GM13977 (cell line): ENCODE measurements around the gene LIME1.

ENCODE experiments used
- DNase-seq: peaks from one replicate; pipeline ENCODE4 v3.0.0; 2012; ENCODE audit warnings: low spot score
- in situ Hi-C: fragments of 300-500 bp; cut with MboI; formaldehyde crosslinking; loops from one replicate; pipeline ENCODE4 v1.12.0; 2022; ENCODE audit warnings: low sequenced_read_pairs, low pct_unique_long_range_greater_than_20kb, mixed read lengths, inconsistent platforms; ENCODE audit not compliant: unreplicated experiment
- TF ChIP-seq, protein P1 (sequence below): IDR thresholded peaks from 2 replicates; pipeline ENCODE4 v1.5.1; 2012; ENCODE audit warnings: mild to moderate bottlenecking, control low read depth; ENCODE audit not compliant: insufficient read depth; ENCODE audit errors: extremely low read depth, missing control alignments

LIME1 gene

DNA sequence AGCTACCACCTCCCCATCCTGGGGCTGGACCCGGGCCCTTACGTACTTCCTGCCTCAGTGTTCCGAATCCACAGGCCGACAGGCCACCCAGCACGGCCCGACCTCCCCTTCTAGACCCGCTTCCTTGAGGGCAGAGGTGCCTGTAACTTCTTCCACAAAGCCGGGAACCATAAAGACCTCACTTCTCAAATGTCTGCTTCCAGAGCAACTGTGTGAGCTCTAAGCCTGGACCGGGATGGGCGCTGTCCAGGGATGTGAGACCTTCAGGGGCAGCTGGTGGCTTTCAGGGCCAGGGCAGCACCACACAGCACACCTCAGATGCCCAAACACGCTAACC, 12.4 kb downstream of the LIME1 start:
- in situ Hi-C loops: no loop called here
- peak; percentile 31 for DNase-seq
- TF ChIP-seq, protein P1, sequence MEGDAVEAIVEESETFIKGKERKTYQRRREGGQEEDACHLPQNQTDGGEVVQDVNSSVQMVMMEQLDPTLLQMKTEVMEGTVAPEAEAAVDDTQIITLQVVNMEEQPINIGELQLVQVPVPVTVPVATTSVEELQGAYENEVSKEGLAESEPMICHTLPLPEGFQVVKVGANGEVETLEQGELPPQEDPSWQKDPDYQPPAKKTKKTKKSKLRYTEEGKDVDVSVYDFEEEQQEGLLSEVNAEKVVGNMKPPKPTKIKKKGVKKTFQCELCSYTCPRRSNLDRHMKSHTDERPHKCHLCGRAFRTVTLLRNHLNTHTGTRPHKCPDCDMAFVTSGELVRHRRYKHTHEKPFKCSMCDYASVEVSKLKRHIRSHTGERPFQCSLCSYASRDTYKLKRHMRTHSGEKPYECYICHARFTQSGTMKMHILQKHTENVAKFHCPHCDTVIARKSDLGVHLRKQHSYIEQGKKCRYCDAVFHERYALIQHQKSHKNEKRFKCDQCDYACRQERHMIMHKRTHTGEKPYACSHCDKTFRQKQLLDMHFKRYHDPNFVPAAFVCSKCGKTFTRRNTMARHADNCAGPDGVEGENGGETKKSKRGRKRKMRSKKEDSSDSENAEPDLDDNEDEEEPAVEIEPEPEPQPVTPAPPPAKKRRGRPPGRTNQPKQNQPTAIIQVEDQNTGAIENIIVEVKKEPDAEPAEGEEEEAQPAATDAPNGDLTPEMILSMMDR: no peak

DNA sequence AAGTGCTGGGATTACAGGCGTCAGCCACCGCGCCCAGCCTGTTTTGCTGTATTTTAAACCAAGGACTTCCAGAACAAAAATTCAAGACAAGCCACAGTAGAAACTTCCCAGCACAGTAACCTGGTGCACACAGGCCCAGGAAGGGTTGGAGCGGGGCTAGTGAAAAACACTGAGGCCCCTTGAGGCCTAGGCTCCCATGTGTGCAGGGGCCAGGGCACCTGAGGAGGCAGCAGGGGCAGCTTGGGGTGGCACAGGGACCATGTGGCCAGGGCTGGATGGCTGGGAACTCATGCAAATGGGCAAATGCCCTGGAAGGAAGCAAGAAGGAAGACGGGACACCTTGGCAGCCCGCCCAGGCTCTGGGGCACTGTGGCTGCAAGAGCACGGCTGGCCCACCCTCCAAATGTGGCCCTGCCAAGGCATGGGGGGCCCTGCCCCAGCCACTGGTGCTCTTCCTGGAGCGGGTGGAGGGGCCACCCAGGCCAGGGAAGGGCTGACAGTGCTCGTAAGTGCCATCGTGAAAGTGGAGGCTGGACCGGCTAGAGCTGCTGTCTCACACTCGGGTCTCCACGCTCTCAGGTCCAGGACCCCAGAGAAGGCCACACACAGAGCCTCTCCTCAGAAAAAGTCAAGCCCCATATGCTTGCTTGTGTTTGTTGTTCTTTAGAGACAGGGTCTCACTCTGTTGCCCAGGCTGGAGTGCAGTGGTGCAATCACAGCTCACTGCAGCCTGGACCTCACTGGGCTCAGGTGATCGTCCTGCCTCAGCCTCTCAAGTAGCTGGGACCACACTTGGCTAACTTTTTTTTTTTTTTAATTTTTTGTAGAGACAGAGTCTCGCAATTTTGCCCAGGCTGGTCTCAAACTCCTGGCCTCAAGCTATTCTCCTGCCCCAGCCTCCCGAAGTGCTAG, 13.4 kb downstream of the LIME1 start:
- TF ChIP-seq, protein P1: no peak
- in situ Hi-C loops: no loop called here
- peak; percentile 39 for DNase-seq

DNA sequence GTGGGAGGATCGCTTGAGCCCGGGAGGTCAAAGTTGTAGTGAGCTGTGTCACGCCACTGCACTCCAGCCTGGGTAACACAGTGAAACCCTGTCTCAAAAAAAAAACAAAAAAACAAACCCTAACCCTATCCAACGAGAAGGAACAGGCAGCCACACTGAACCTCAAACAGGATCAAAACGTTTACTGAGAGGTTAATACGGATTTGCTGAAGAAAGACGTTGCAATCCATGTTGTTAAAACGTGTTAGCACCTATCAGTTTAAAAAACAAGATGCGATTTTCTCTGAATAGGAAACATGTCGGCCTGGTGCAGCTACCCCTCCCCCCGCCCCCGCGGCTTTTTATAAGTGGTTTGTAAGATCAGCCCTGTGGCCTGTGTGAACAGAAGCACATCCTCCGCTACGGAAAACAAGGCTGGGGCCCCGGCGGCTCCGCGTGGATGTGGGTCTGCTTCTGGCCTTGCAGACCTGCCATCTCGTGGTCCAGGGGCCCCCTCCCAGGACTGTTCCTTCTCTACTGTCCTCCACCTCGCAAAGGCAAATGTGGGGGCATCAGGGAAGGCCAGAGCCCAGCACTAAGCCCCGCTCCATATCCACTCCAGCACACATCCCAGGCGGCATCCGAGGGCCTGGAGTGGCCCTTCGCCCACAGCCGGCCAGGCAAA, 14.5 kb downstream of the LIME1 start:
- peak; percentile 35 for DNase-seq
- in situ Hi-C loops: no loop called here

DNA sequence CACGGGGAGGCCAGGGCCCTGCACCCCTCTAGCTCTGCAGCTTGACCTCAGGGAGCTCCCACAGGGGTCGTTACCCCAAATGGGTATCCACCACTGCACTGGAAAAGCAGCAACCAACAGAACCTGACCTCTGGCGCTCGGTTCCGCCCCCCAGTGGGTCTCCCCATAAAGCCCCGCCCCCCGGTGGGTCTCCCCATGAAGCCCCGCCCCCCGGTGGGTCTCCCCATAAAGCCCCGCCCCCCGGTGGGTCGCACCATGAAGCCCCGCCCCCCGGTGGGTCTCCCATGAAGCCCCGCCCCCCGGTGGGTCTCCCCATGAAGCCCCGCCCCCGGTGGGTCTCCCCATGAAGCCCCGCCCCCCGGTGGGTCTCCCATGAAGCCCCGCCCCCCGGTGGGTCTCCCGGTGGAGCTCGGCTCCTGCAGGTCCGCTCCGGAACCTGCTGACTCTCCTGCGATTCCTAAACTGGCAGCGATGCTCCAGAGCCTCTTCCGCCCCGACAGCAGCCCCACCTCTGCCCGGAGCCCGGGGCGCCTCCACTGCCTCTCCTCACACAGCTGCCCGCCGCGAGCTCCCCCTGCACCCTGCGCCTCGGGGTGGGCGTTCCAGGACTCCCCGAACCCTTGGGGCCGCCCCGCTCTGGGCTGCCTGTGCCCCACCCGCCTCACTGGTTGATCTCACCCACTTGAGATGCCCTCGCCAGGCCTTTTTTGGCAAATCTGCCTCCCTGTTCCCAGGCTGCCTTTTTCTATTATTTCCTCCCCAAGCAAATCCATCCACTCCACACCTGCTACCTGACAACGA, 15.2 kb downstream of the LIME1 start:
- DNase-seq: peak; percentile 27
- TF ChIP-seq, protein P1: no peak
- in situ Hi-C loops: no loop called here

More for the DNA sequence above, 14.5 kb downstream of the LIME1 start:
- TF ChIP-seq, protein P1: no peak

DNA sequence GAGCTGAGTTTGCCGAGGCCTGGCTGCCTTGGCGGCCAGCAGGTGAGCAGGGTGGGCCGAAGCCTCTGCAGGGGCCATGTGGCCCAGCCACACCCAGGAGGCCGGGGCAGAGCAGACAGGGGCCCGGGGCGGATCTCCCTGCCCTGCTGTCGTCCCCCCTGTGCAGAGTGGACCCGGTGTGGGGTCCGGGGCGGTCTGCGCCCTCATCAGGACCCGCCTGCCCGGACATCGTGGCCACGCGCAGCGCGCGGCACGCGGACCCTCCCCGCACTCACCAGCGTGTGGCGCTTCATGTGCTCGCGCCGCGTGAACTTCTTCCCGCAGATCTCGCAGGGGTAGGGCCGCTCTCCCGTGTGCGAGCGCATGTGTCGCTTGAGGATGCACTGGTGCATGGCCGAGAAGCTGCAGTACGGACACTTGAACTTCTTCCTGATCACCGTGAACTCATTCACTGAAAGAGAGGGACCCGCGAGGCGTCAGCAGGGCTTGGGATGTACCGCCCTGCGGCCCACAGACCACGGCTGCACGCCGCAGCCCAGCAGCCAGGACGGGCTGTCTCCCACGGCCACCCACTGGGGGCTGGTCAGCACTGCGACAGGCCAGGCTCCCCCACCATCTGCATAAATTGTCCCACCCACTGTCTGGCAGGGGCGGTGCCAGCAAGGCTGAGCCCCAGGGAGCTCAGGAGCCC, 16.1 kb downstream of the LIME1 start:
- peak; percentile 14 for DNase-seq
- in situ Hi-C loops: no loop called here
- TF ChIP-seq, protein P1: no peak

DNA sequence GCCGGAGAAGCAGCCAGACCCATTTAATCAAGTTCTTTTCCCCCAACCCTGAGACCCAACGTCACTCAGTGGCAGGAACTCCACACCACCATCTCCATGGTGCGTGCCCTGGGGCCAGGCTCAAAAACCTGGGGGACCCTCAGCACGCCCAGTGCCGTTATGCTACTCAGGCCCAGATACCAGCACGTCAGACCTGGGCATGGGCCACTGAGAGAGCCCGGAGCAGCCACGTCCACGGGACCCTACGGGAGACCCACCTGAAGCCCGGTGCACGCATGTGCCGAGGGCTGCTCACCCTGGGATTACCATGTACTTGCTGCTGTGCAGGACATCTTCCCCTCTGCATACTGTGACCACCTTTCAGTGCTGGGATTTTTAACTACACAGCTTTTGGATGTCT, 16.9 kb downstream of the LIME1 start:
- in situ Hi-C loops: no loop called here
- DNase-seq: peak; percentile 14
- TF ChIP-seq, protein P1: no peak
